AG04450 (cell line): ENCODE data around the gene ADAMTS2. TPM values are rescaled to one million over a fixed set of nuclear protein-coding genes. Genes with fewer than 3 reads are reported as not detected.

Experiments used
- CTCF ChIA-PET: fragments of 300-600, 350-600 bp; formaldehyde crosslinking; extraction: SDS; loops from one replicate; lab custom pipeline; 2022; ENCODE audit warnings: antibody characterized with exemption, inconsistent platforms; lab: Charles Lee
- POLR2A ChIA-PET: fragments of 350-600 bp; formaldehyde crosslinking; extraction: SDS; loops from one replicate; lab custom pipeline; 2021; ENCODE audit warnings: antibody characterized with exemption, inconsistent platforms; lab: Yijun Ruan, JAX
- DNase-seq: peaks from one replicate; pipeline ENCODE4 v3.0.0-alpha.2; 2011; ENCODE audit warnings: low read depth, low spot score
- H3K27ac ChIP-seq: one replicate; pipeline ENCODE4 v1.5.1; 2012; ENCODE audit warnings: low read depth, low read length, control low read depth
- H3K27me3 ChIP-seq: one replicate; pipeline ENCODE4 v1.6.0; 2012; ENCODE audit warnings: low read length; ENCODE audit not compliant: control insufficient read depth, insufficient read depth
- H3K4me3 ChIP-seq: 2 replicates; pipeline ENCODE4 v1.5.1; 2011; ENCODE audit warnings: mild to moderate bottlenecking, low read depth, low read length, control low read depth
- H3K9me3 ChIP-seq: 2 replicates; pipeline ENCODE4 v1.5.1; 2012; ENCODE audit warnings: low read length; ENCODE audit not compliant: control insufficient read depth, insufficient read depth
- CTCF ChIP-seq: IDR thresholded peaks from 2 replicates; pipeline ENCODE4 v1.5.1; 2011; ENCODE audit warnings: low read depth, low read length, control low read depth, inconsistent platforms
- polyA plus RNA-seq: library from polyadenylated mRNA; depleted of rRNA; stranded (reverse); fragments of >200 nt; gene quantifications from 2 replicates; pipeline ENCODE4 v1.2.3, GENCODE V29; 2011

The ADAMTS2 gene
- polyA plus RNA-seq, 1 experiment = 22.6 TPM

- no peak overlapping the region for H3K27ac ChIP-seq
- ChIA-PET POLR2A (no interaction called here), CTCF (no interaction called here)
- no peaks in the 10 kb centered on the region for H3K27me3 ChIP-seq
- no peak overlapping the region for H3K4me3 ChIP-seq
- no peaks in the 10 kb centered on the region for H3K9me3 ChIP-seq
- no peak for TF ChIP-seq CTCF
- DNase-seq = no peak
Measured at GRCh38 chr5:179193746-179194145, 151.5 kb downstream of the ADAMTS2 start.

- ChIA-PET CTCF (no interaction called here), POLR2A (no interaction called here)
- Histone ChIP-seq H3K27me3 (no peaks in the 10 kb centered on the region), H3K27ac (no peak overlapping the region), H3K9me3 (no peaks in the 10 kb centered on the region), H3K4me3 (no peak overlapping the region)
- DNase-seq = no peak
- no peak for TF ChIP-seq CTCF
Measured at GRCh38 chr5:179192891-179193470, 152.3 kb downstream of the ADAMTS2 start.

- ChIA-PET CTCF (no interaction called here), POLR2A (no interaction called here)
- H3K4me3 ChIP-seq = no peak overlapping the region
Measured at GRCh38 chr5:179192185-179192890, 152.9 kb downstream of the ADAMTS2 start.

GRCh38 chr5:179191506-179192184 lies 153.6 kb downstream of the ADAMTS2 start:
- no peak overlapping the region for H3K27ac ChIP-seq
- H3K9me3 ChIP-seq = no peaks in the 10 kb centered on the region
- CTCF ChIA-PET = no interaction called here
- H3K4me3 ChIP-seq = no peak overlapping the region
- POLR2A ChIA-PET = no interaction called here
- TF ChIP-seq CTCF = no peak
- no peak for DNase-seq
- H3K27me3 ChIP-seq = no peaks in the 10 kb centered on the region

More at GRCh38 chr5:179192185-179192890, 152.9 kb downstream of the ADAMTS2 start:
- Histone ChIP-seq H3K9me3 (no peaks in the 10 kb centered on the region), H3K27me3 (no peaks in the 10 kb centered on the region), H3K27ac (no peak overlapping the region)
- DNase-seq = no peak
- no peak for TF ChIP-seq CTCF
